Mesenchymal stem cell (in vitro differentiated cells and primary cell): ENCODE measurements around the gene NGFR. TPM values are rescaled to one million over a fixed set of nuclear protein-coding genes. Genes with fewer than 3 reads are reported as not detected.

Experiments used
- DNase-seq: peaks from one replicate; pipeline ENCODE4 v3.0.0-alpha.2; 2013
- H2AFZ ChIP-seq: one replicate; pipeline ENCODE4 v1.6.1; 2013; ENCODE audit warnings: low read depth, mild to moderate bottlenecking, control low read depth, inconsistent platforms, low read length, moderate library complexity
- H2AK5ac ChIP-seq: 2 replicates; pipeline ENCODE4 v1.6.1; 2013; ENCODE audit warnings: low read length, moderate library complexity, mild to moderate bottlenecking, inconsistent platforms; ENCODE audit not compliant: severe bottlenecking
- H2BK120ac ChIP-seq: one replicate; pipeline ENCODE4 v1.6.1; 2013; ENCODE audit warnings: low read depth, mild to moderate bottlenecking, inconsistent platforms, low read length, moderate library complexity
- H2BK12ac ChIP-seq, 2 experiments: one replicate each; pipeline ENCODE4 v1.6.1; 2013; ENCODE audit warnings: inconsistent platforms in 2 of 2, low read length in 2 of 2, mild to moderate bottlenecking in 2 of 2, moderate library complexity in 2 of 2, control low read depth in 1 of 2
- H2BK15ac ChIP-seq: one replicate; pipeline ENCODE4 v1.6.1; 2013; ENCODE audit warnings: mild to moderate bottlenecking, low read depth, inconsistent platforms; ENCODE audit not compliant: poor library complexity, severe bottlenecking
- H2BK5ac ChIP-seq: 2 replicates; pipeline ENCODE4 v1.6.1; 2013; ENCODE audit warnings: low read depth, mild to moderate bottlenecking, low read length, control low read depth, inconsistent platforms; ENCODE audit not compliant: poor library complexity, severe bottlenecking
- H3K14ac ChIP-seq, 2 experiments: one replicate each; pipeline ENCODE4 v1.6.1; 2013; ENCODE audit warnings: inconsistent platforms in 2 of 2, low read length in 2 of 2, control low read depth in 1 of 2, mild to moderate bottlenecking in 1 of 2, moderate library complexity in 1 of 2
- H3K18ac ChIP-seq, 2 experiments: one replicate each; pipeline ENCODE4 v1.6.1; 2013; ENCODE audit warnings: inconsistent platforms in 2 of 2, low read length in 2 of 2, control low read depth in 1 of 2, low read depth in 1 of 2, mild to moderate bottlenecking in 1 of 2
- H3K23ac ChIP-seq, 2 experiments: one replicate each; pipeline ENCODE4 v1.6.1; 2013; ENCODE audit warnings: inconsistent platforms in 2 of 2, low read length in 2 of 2, mild to moderate bottlenecking in 2 of 2, moderate library complexity in 2 of 2, control low read depth in 1 of 2
- H3K27ac ChIP-seq: 2 replicates; pipeline ENCODE4 v1.5.1; 2013; ENCODE audit warnings: mild to moderate bottlenecking, moderate library complexity, low read length, control low read depth, inconsistent platforms; ENCODE audit not compliant: poor library complexity, severe bottlenecking
- H3K27me3 ChIP-seq, 2 experiments: 2 replicates each; pipeline versions ENCODE4 v1.6.1 to v1.7.0; 2013; ENCODE audit warnings: low read length in 2 of 2, mild to moderate bottlenecking in 2 of 2, moderate library complexity in 2 of 2, control low read depth in 1 of 2, inconsistent platforms in 1 of 2; ENCODE audit not compliant: control insufficient read depth in 1 of 2, insufficient read depth in 1 of 2
- H3K36me3 ChIP-seq, 2 experiments: 2 replicates each; pipeline versions ENCODE4 v1.6.1 to v1.7.0; 2013; ENCODE audit warnings: low read length in 2 of 2, control low read depth in 1 of 2, inconsistent platforms in 1 of 2, low read depth in 1 of 2, mild to moderate bottlenecking in 1 of 2; ENCODE audit not compliant: insufficient read depth in 2 of 2, control insufficient read depth in 1 of 2
- H3K4ac ChIP-seq, 2 experiments: one replicate each; pipeline ENCODE4 v1.6.1; 2013; ENCODE audit warnings: inconsistent platforms in 2 of 2, low read length in 2 of 2, mild to moderate bottlenecking in 2 of 2, moderate library complexity in 2 of 2, control low read depth in 1 of 2, low read depth in 1 of 2
- H3K4me1 ChIP-seq: 2 replicates; pipeline ENCODE4 v1.6.1; 2013; ENCODE audit warnings: low read depth, low read length, control low read depth; ENCODE audit not compliant: control insufficient read depth, insufficient read depth
- H3K4me2 ChIP-seq: 2 replicates; pipeline ENCODE4 v1.6.1; 2013; ENCODE audit warnings: low read length, mild to moderate bottlenecking, inconsistent platforms; ENCODE audit not compliant: poor library complexity, severe bottlenecking
- H3K4me3 ChIP-seq, 2 experiments: 2 replicates each; pipeline versions ENCODE4 v1.5.1 to v1.7.0; 2013; ENCODE audit warnings: low read length in 2 of 2, mild to moderate bottlenecking in 2 of 2, control low read depth in 1 of 2, low read depth in 1 of 2; ENCODE audit not compliant: insufficient read depth in 1 of 2
- H3K79me1 ChIP-seq: replicated peaks from 2 replicates; pipeline ENCODE4 v1.6.1; 2013; ENCODE audit warnings: mild to moderate bottlenecking, control low read depth, low read length, inconsistent platforms; ENCODE audit not compliant: poor library complexity, severe bottlenecking
- H3K9ac ChIP-seq: 2 replicates; pipeline ENCODE4 v1.7.0; 2013; ENCODE audit warnings: mild to moderate bottlenecking, low read length, moderate library complexity
- H3K9me3 ChIP-seq: 2 replicates; pipeline ENCODE4 v1.7.0; 2013; ENCODE audit warnings: mild to moderate bottlenecking, low read length; ENCODE audit not compliant: control insufficient read depth
- H4K8ac ChIP-seq: one replicate; pipeline ENCODE4 v1.6.1; 2013; ENCODE audit warnings: inconsistent platforms, mild to moderate bottlenecking, low read length, moderate library complexity
- H4K91ac ChIP-seq: one replicate; pipeline ENCODE4 v1.6.1; 2013; ENCODE audit warnings: mild to moderate bottlenecking, low read length, inconsistent platforms
- WGBS: methylation state at CpG from one replicate; pipeline ENCODE4 v1.1.7; 2013; ENCODE audit warnings: mixed read lengths; 5-methylcytosine and 5-hydroxymethylcytosine counted together
- polyA plus RNA-seq, 2 experiments: library from polyadenylated mRNA; stranded (reverse); fragments of 200-250 nt; gene quantifications; one replicate each; pipeline ENCODE4 v1.2.3, GENCODE V29; 2013

The NGFR gene
- polyA plus RNA-seq (2013, experiment 1 of 2) = 12.1 TPM
- 11.7 TPM for polyA plus RNA-seq (2013, experiment 2 of 2)

DNA sequence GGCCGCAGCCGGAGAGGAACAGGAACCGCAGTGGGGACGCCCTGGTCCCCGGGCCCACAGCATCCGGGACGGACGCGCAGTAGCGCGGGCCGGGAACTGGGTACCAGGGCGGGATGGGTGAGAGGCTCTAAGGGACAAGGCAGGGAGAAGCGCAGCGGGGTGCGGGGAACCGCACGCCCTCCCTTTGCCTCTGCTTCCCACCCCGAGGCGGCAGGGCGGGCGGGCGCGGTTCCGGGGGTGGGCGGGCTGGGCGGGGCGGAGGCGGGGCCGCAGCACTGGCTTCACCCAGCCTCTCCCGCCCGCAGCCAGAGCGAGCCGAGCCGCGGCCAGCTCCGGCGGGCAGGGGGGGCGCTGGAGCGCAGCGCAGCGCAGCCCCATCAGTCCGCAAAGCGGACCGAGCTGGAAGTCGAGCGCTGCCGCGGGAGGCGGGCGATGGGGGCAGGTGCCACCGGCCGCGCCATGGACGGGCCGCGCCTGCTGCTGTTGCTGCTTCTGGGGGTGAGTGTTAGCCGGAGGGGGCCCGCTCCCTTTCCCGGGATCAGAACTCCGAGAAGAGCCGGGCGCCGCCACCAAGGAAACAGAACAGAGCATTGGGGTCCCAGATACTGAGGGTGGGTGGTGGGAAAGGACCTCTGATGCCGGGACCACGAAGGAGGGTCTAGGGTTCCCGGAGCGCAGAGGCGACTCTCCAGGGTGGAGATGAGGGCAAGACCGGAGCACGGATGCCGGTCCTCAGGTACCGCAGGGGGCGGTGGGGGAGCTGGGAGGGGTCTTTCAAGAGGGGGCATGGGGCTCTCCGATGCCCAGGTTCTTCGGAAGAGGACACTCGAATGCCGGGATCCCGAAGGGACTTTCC, at the start of gene NGFR:
Gene NGFR, plus strand, starts transcription at position 308 of the 856 bp plus-strand sequence. Its CDS starts 125 bp downstream, at position 433.
- 2% methylated on average over 55 of the region's 79 CpGs for WGBS
- no peaks in the 10 kb centered on the region for H3K36me3 ChIP-seq
- no peak within 1 kb of the TSS for H2AK5ac ChIP-seq
- peak within 1 kb of the TSS; percentile 11 to 26 for H3K23ac ChIP-seq
- H3K4me1 ChIP-seq = peaks cover 27% of the 10 kb centered on the region
- peak within 1 kb of the TSS; percentile 29 to 44 for H3K4me3 ChIP-seq
- H3K4me2 ChIP-seq = peak within 1 kb of the TSS; percentile 82
- peak within 1 kb of the TSS; percentile 74 for H2BK15ac ChIP-seq
- H2AFZ ChIP-seq = no peak within 1 kb of the TSS
- H4K8ac ChIP-seq = peak within 1 kb of the TSS; percentile 49
- no peak within 1 kb of the TSS for H3K27ac ChIP-seq
- no peak within 1 kb of the TSS for H3K4ac ChIP-seq
- no peak within 1 kb of the TSS for H2BK12ac ChIP-seq
- H2BK120ac ChIP-seq = no peak within 1 kb of the TSS
- H3K27me3 ChIP-seq = peaks cover 87% of the 10 kb centered on the region in 2 experiments
- H3K9ac ChIP-seq = no peak within 1 kb of the TSS
- H2BK5ac ChIP-seq = no peak within 1 kb of the TSS
- H3K9me3 ChIP-seq = no peaks in the 10 kb centered on the region
- DNase-seq = peak; percentile 36
- no peaks in the 10 kb centered on the region for H3K79me1 ChIP-seq
- no peak within 1 kb of the TSS for H3K14ac ChIP-seq
- H3K18ac ChIP-seq = no peak within 1 kb of the TSS
- H4K91ac ChIP-seq = no peak within 1 kb of the TSS

- H3K27me3 ChIP-seq = peaks cover 43 to 65% of the 10 kb centered on the region in 2 experiments
- 80% methylated on average over 6 of the region's 7 CpGs for WGBS
- no peak overlapping the region for H3K23ac ChIP-seq
Observed at GRCh38 chr17:49445591-49445990, 49.5 kb upstream of the NGFR start.

GRCh38 chr17:49447628-49448302, 47.3 kb upstream of the NGFR start:
- H2BK120ac ChIP-seq = no peak overlapping the region
- H3K9ac ChIP-seq = no peak overlapping the region
- H3K9me3 ChIP-seq = no peaks in the 10 kb centered on the region
- no peaks in the 10 kb centered on the region for H3K36me3 ChIP-seq
- WGBS = 87% methylated on average over 9 of the region's 9 CpGs
- no peak overlapping the region for H3K4ac ChIP-seq
- H2BK5ac ChIP-seq = no peak overlapping the region
- no peak overlapping the region for H2BK15ac ChIP-seq
- H3K27me3 ChIP-seq = peaks cover 26 to 52% of the 10 kb centered on the region in 2 experiments
- peaks cover 2% of the 10 kb centered on the region for H3K4me1 ChIP-seq
- no peak overlapping the region for H3K27ac ChIP-seq
- H2AK5ac ChIP-seq = no peak overlapping the region
- DNase-seq = no peak
- no peak overlapping the region for H2BK12ac ChIP-seq
- no peak overlapping the region for H3K14ac ChIP-seq
- H3K18ac ChIP-seq = no peak overlapping the region
- H4K91ac ChIP-seq = no peak overlapping the region
- no peak overlapping the region for H4K8ac ChIP-seq
- no peaks in the 10 kb centered on the region for H3K79me1 ChIP-seq
- H3K23ac ChIP-seq = no peak overlapping the region
- no peak overlapping the region for H2AFZ ChIP-seq
- no peak overlapping the region for H3K4me2 ChIP-seq
- H3K4me3 ChIP-seq = no peak overlapping the region

More at GRCh38 chr17:49445591-49445990, 49.5 kb upstream of the NGFR start:
- Histone ChIP-seq H4K91ac (no peak overlapping the region), H2AK5ac (no peak overlapping the region), H3K79me1 (no peaks in the 10 kb centered on the region), H3K4ac (no peak overlapping the region), H3K18ac (no peak overlapping the region), H3K36me3 (no peaks in the 10 kb centered on the region), H3K4me1 (peaks cover 1% of the 10 kb centered on the region), H2BK5ac (no peak overlapping the region), H2BK120ac (no peak overlapping the region), H2AFZ (no peak overlapping the region), H3K9ac (no peak overlapping the region), H3K4me3 (no peak overlapping the region), H3K14ac (no peak overlapping the region), H3K9me3 (no peaks in the 10 kb centered on the region), H3K4me2 (no peak overlapping the region), H2BK15ac (no peak overlapping the region), H2BK12ac (no peak overlapping the region), H3K27ac (no peak overlapping the region), H4K8ac (no peak overlapping the region)
- no peak for DNase-seq

DNA sequence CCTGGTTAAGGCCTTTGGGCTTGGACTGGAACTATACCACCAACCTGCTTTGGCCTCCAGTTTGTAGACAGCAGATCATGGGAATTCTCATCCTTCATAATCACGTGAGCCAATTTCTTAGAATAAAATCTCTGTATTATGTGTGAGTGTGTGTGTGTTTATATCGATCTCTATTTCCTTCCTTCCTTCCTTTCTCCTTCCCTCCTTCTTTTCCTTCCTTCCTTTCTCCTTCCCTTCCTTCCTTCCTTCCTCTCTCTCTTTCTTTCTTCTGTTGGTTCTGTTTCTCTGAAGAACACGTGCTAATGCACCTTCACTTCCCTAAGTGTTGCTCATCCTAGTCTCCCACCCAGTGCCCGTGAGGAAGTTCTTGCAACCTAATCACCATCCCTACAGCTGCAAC, 44.9 kb upstream of the NGFR start:
- H3K4me1 ChIP-seq = peaks cover 2% of the 10 kb centered on the region
- no peak overlapping the region for H3K23ac ChIP-seq
- peak overlapping the region; percentile 51 for H4K8ac ChIP-seq
- no peaks in the 10 kb centered on the region for H3K9me3 ChIP-seq
- H3K36me3 ChIP-seq = no peaks in the 10 kb centered on the region
- H3K18ac ChIP-seq = peak overlapping the region in 1 of 2 experiments; percentile 60
- peak overlapping the region in 1 of 2 experiments; percentile 88 for H2BK12ac ChIP-seq
- H3K27me3 ChIP-seq = peaks cover 15 to 58% of the 10 kb centered on the region in 2 experiments
- no peak overlapping the region for H3K4me2 ChIP-seq
- H3K9ac ChIP-seq = no peak overlapping the region
- H3K14ac ChIP-seq = no peak overlapping the region
- H3K4ac ChIP-seq = peak overlapping the region in 1 of 2 experiments; percentile 73
- no peak overlapping the region for H3K27ac ChIP-seq
- H2AK5ac ChIP-seq = no peak overlapping the region
- H3K79me1 ChIP-seq = no peaks in the 10 kb centered on the region
- no peak overlapping the region for H4K91ac ChIP-seq
- 94% methylated on average over 3 of the region's 4 CpGs for WGBS
- no peak overlapping the region for H2AFZ ChIP-seq
- no peak overlapping the region for H2BK120ac ChIP-seq
- H2BK5ac ChIP-seq = no peak overlapping the region
- H3K4me3 ChIP-seq = no peak overlapping the region
- no peak overlapping the region for H2BK15ac ChIP-seq
- DNase-seq = no peak
